ENCODE results near the gene SLCO3A1. TPM values are rescaled to one million over a fixed set of nuclear protein-coding genes. Genes with fewer than 3 reads are reported as not detected.

Gene SLCO3A1
- total RNA-seq, 2 experiments from 2014 or later: 4.2 to 4.8 TPM

DNA sequence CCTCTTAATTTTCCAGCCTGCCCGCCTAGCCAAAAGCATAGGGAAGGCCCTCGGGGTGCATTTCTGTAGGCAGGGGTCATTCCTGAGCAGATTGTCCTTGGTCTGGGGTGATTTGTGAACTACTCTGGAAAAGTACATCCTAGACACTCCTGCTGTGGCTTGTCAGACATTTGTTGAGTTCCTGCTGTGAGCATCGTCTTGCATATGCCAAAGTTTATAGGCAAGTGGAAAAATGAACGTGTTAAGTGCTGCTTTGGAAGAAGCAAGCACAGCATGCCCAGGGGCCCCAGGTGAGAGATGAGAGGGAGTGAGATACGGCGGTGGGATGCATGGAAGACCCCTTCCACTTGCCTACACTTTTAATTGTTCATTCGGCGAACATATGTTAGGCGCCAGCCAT lies 302.4 kb downstream of the SLCO3A1 start:
- Mint-ChIP-seq H3K4me3 (no peak overlapping the region), H3K27ac (no peak overlapping the region), H3K4me1 (ENCODE audit: low read depth) (peaks cover 20% of the 10 kb centered on the region), H3K9me3 (no peaks in the 10 kb centered on the region), H3K36me3 (ENCODE audit: low read depth) (no peaks in the 10 kb centered on the region), H3K27me3 (no peaks in the 10 kb centered on the region)
- DNase-seq (no peak), ATAC-seq (no peak)
- ChIA-PET POLR2A (no interaction called here), CTCF (no interaction called here)
- intact Hi-C loops (cut with micrococcal nuclease): loop anchor here (10.0 kb wide), 1 partner anchor 61 kb away; no protein-coding TSS in a partner anchor
- TF ChIP-seq, protein P1, sequence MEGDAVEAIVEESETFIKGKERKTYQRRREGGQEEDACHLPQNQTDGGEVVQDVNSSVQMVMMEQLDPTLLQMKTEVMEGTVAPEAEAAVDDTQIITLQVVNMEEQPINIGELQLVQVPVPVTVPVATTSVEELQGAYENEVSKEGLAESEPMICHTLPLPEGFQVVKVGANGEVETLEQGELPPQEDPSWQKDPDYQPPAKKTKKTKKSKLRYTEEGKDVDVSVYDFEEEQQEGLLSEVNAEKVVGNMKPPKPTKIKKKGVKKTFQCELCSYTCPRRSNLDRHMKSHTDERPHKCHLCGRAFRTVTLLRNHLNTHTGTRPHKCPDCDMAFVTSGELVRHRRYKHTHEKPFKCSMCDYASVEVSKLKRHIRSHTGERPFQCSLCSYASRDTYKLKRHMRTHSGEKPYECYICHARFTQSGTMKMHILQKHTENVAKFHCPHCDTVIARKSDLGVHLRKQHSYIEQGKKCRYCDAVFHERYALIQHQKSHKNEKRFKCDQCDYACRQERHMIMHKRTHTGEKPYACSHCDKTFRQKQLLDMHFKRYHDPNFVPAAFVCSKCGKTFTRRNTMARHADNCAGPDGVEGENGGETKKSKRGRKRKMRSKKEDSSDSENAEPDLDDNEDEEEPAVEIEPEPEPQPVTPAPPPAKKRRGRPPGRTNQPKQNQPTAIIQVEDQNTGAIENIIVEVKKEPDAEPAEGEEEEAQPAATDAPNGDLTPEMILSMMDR (IDR thresholded peaks at IDR 0.05): no peak

DNA sequence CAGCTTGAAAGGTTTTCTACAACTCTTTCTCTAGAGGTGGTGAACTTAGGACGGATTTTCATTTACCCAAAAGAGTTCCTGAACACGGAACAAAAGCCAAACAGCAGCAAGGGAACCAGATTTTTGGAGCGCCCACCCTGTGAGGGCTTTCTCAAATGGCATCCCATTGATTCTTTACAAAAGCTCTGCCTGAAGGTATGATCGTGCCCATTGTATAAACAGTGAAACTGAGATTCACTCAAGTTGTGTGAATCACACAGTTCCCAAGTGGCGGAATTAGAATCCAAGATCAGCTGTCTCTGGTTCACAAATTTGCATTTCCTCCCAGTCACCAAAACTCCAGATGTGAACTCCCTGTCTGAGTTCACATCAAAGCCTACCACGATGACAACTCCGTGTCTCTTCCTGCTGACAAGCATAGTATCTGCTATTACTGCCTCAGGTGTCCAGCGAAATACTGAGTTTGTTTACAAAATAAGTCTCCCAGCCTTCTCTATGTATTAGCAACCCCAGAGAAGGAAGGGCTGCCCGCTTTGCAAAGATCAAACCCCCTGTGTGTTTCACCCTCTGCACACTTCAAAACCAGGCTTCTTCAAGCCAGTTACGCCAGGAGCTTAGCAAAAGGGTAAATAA lies 304.3 kb downstream of the SLCO3A1 start:
- TF ChIP-seq, protein P1 (IDR thresholded peaks at IDR 0.05): no peak
- H3K27me3 Mint-ChIP-seq: no peaks in the 10 kb centered on the region
- H3K9me3 Mint-ChIP-seq: no peaks in the 10 kb centered on the region
- H3K4me1 Mint-ChIP-seq (ENCODE audit: low read depth): peaks cover 25% of the 10 kb centered on the region
- POLR2A ChIA-PET: no interaction called here
- H3K4me3 Mint-ChIP-seq: no peak overlapping the region
- DNase-seq: no peak
- no peak overlapping the region for H3K27ac Mint-ChIP-seq
- H3K36me3 Mint-ChIP-seq (ENCODE audit: low read depth): no peaks in the 10 kb centered on the region
- CTCF ChIA-PET: no interaction called here
- intact Hi-C loops (cut with micrococcal nuclease): loop anchor here (10.0 kb wide), 1 partner anchor 63 kb away; no protein-coding TSS in a partner anchor
- ATAC-seq: no peak

DNA sequence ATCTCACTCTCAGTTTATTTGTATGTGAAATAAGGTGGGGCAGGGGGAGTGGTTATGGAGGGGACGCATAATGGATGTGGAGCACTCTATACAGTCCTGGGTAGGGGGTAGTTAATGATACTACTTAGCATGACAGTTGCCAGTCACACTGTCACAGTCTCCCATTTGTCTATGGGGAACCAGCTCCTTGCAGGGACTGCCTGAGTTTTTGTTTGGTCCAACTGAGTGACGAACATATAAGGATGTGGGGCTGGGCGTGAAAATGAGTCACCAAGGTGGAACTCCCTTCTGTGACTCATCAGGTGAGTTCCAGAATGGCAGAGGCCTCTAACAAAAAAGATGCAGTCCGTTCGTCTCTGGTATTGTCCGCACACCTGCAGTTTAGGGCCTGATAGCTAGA lies 304.9 kb downstream of the SLCO3A1 start:
- Mint-ChIP-seq H3K27me3 (no peaks in the 10 kb centered on the region), H3K9me3 (no peaks in the 10 kb centered on the region), H3K4me3 (no peak overlapping the region), H3K36me3 (ENCODE audit: low read depth) (no peaks in the 10 kb centered on the region), H3K4me1 (ENCODE audit: low read depth) (peaks cover 25% of the 10 kb centered on the region), H3K27ac (no peak overlapping the region)
- TF ChIP-seq, protein P1 (IDR thresholded peaks at IDR 0.05): no peak
- DNase-seq (peak; percentile 78), ATAC-seq (peak; percentile 94)
- CTCF ChIA-PET: no interaction called here
- intact Hi-C loops (cut with micrococcal nuclease): loop anchor here (10.0 kb wide), 1 partner anchor 64 kb away; no protein-coding TSS in a partner anchor
- POLR2A ChIA-PET: interaction anchor here (0.6 kb wide), 1 partner anchor 27 kb away, joined by 3 read pairs; no protein-coding TSS in a partner anchor

DNA sequence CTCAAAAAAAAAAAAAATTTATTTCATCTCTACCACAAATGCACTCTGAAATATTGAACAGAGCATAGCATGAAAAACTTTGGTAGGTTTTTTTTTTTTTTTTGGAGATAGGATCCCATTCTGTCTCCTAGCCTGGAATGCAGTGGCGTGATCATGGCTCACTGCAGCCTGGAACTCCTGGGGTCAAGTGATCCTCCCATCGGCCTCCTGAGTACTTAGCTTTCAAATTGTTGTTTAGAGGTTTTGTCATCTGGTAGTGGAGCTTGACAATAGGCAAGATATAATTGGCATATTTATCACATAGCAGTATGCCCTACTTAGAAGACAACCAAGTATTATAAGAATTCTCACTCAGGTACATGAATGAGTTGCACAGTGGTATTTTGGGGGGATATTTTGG lies 306.0 kb downstream of the SLCO3A1 start:
- ChIA-PET CTCF (no interaction called here), POLR2A (no interaction called here)
- H3K9me3 Mint-ChIP-seq: no peaks in the 10 kb centered on the region
- TF ChIP-seq, protein P1 (IDR thresholded peaks at IDR 0.05): no peak
- no peaks in the 10 kb centered on the region for H3K27me3 Mint-ChIP-seq
- no peak overlapping the region for H3K4me3 Mint-ChIP-seq
- no peaks in the 10 kb centered on the region for H3K36me3 Mint-ChIP-seq (ENCODE audit: low read depth)
- ATAC-seq (no peak), DNase-seq (no peak)
- H3K27ac Mint-ChIP-seq: no peak overlapping the region
- intact Hi-C loops (cut with micrococcal nuclease): loop anchor here (10.0 kb wide), 1 partner anchor 65 kb away; no protein-coding TSS in a partner anchor
- H3K4me1 Mint-ChIP-seq (ENCODE audit: low read depth): peaks cover 25% of the 10 kb centered on the region

Data from activated CD8-positive, alpha-beta T cell treated with anti-CD3 and anti-CD28 coated beads for 36 hours (primary cell).